Activated CD4-positive, alpha-beta memory T cell treated with anti-CD3 and anti-CD28 coated beads, Interleukin-2, amount 10 ng/mL, durations not matched to agents 7 days and 5 days (primary cell): ENCODE measurements around the gene KCNH2. TPM values are rescaled to one million over a fixed set of nuclear protein-coding genes. Genes with fewer than 3 reads are reported as not detected.
"Not testable (repeated sequence)": the region's sequence is repeated elsewhere in the genome, so short reads cannot be mapped to it uniquely, and the experiment has no call there.

Experiments used
- CTCF ChIA-PET: fragments of 350-600 bp; sonication (Branson Sonifier 250); formaldehyde crosslinking; loops from one replicate; lab custom pipeline; 2021; ENCODE audit warnings: antibody characterized with exemption, inconsistent platforms; lab: Charles Lee
- POLR2A ChIA-PET: fragments of 350-600 bp; sonication (Branson Sonifier 250); formaldehyde crosslinking; loops from one replicate; lab custom pipeline; 2021; ENCODE audit warnings: antibody characterized with exemption; lab: Charles Lee
- DNase-seq: peaks from one replicate; pipeline ENCODE4 v3.0.0-alpha.2; 2020
- H3K27ac Mint-ChIP-seq: one replicate; pipeline ENCODE4 v1.8.0; 2021; ENCODE audit warnings: mild to moderate bottlenecking, mixed read lengths
- H3K27me3 Mint-ChIP-seq: one replicate; pipeline ENCODE4 v1.8.0; 2021; ENCODE audit warnings: mixed read lengths
- H3K36me3 Mint-ChIP-seq: one replicate; pipeline ENCODE4 v1.8.0; 2021; ENCODE audit warnings: low read depth, mixed read lengths
- H3K4me1 Mint-ChIP-seq: one replicate; pipeline ENCODE4 v1.8.0; 2021; ENCODE audit warnings: mixed read lengths
- H3K4me3 Mint-ChIP-seq: one replicate; pipeline ENCODE4 v1.8.0; 2021; ENCODE audit warnings: mild to moderate bottlenecking, mixed read lengths
- H3K9me3 Mint-ChIP-seq: one replicate; pipeline ENCODE4 v1.8.0; 2021; ENCODE audit warnings: mixed read lengths
- total RNA-seq, 2 experiments: library from RNA; stranded (reverse); gene quantifications; one replicate each; pipeline ENCODE4 v1.2.3, GENCODE V29; 2021

The KCNH2 gene
- total RNA-seq = under 1 TPM; 0.15 to 0.38 TPM

DNA sequence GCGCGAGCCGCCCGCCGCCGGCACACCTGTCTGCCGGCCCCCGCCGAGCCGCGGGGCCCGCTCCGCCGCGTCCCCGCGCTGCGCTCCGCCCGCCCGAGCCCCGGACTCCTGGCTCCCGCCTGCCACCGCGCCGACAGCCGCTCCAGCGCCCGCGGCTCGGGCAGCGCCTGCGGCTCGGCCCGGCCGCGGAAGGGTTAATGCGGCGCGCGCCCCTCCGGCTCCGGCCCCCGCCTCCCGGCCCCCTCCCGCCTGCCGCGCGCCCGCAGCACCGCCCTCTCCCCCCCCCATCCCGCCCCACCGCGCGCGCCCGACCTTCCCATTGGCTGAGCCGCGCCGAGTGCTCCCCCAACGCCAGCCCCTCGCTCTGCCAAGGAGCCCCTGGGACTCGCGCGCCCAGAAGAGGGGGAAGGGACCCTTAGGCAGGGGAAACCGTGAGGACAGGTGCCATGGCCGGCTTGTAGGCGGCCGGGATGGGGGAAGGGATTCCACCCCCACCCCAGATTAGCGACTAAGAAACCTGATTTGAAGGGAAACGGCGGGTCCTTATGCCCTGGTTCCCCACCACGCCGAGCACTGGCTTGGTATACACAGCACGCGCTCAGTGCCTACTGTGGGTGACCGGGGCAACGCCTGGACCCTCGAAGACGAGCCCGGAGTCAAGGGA, at the start of gene KCNH2:
Gene KCNH2, minus strand, starts transcription at position 196 of the 664 bp plus-strand sequence. CDS start 408 bp downstream, outside the sequence.
- Mint-ChIP-seq H3K9me3 (no peaks in the 10 kb centered on the region), H3K4me1 (peaks cover 27% of the 10 kb centered on the region), H3K27ac (no peak within 1 kb of the TSS), H3K4me3 (peak within 1 kb of the TSS; percentile 53), H3K36me3 (peaks cover 2% of the 10 kb centered on the region), H3K27me3 (peaks cover 59% of the 10 kb centered on the region)
- ChIA-PET POLR2A (interaction anchor here (0.7 kb wide), 1 partner anchor 18 kb away, joined by 3 read pairs; no protein-coding TSS in a partner anchor), CTCF (interaction anchor here (1.3 to 1.4 kb wide), 2 partner anchors 31 to 134 kb away, joined by 4 to 6 read pairs; no protein-coding TSS in a partner anchor)
- DNase-seq = no peak

DNA sequence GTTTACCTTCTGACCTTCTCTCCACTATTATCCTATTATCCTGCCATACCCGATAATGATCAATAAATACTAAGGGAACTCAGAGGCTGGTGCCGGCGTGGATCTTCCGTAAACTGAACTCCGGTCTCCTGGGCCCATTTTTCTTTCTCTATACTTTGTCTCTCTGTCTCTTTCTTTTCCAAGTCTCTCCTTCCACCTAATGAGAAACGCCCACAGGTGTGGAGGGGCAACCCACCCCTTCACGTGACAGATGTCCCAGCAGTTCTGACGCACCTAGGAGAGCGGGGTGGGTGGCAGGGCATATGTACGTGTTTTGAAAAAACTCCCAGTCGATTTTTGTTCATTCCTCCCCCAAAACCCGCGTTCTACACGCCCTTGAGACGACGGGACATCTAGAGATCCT, 49.6 kb upstream of the KCNH2 start:
- not testable (repeated sequence) for DNase-seq, H3K27me3 Mint-ChIP-seq, H3K36me3 Mint-ChIP-seq, H3K9me3 Mint-ChIP-seq
- POLR2A ChIA-PET = interaction anchor here (1.3 to 2.0 kb wide), 11 partner anchors 11 to 61 kb away, joined by 3 to 50 read pairs (median 7); partner anchors contain the start of genes SLC4A2 and TMUB1
- CTCF ChIA-PET = interaction anchor here (0.9 to 2.1 kb wide), 22 partner anchors 9 to 129 kb away, joined by 3 to 38 read pairs (median 6); partner anchors contain the start of gene AGAP3
- Mint-ChIP-seq H3K4me3 (peak overlapping the region; percentile 95), H3K27ac (peak overlapping the region; percentile 85), H3K4me1 (peaks cover 31% of the 10 kb centered on the region)

GRCh38 chr7:151026771-151027727, 48.9 kb upstream of the KCNH2 start:
- H3K4me3 Mint-ChIP-seq = peak overlapping the region; percentile 95
- POLR2A ChIA-PET = interaction anchor here (1.5 to 2.0 kb wide), 10 partner anchors 10 to 57 kb away, joined by 4 to 50 read pairs (median 8); partner anchors contain the start of genes SLC4A2 and TMUB1
- H3K9me3 Mint-ChIP-seq = not testable (repeated sequence)

GRCh38 chr7:151025924-151026671, 48.0 kb upstream of the KCNH2 start:
- Mint-ChIP-seq H3K27ac (no peak overlapping the region), H3K4me1 (peaks cover 26% of the 10 kb centered on the region), H3K9me3 (no peaks in the 10 kb centered on the region), H3K4me3 (no peak overlapping the region), H3K36me3 (peaks cover 3% of the 10 kb centered on the region), H3K27me3 (peaks cover 6% of the 10 kb centered on the region)
- DNase-seq = no peak
- ChIA-PET CTCF (interaction anchor here (1.0 to 1.8 kb wide), 6 partner anchors 8 to 84 kb away, joined by 3 to 10 read pairs (median 4); no protein-coding TSS in a partner anchor), POLR2A (interaction anchor here (1.8 to 1.9 kb wide), 2 partner anchors 12 to 15 kb away, joined by 5 to 7 read pairs; no protein-coding TSS in a partner anchor)

More at GRCh38 chr7:151026771-151027727, 48.9 kb upstream of the KCNH2 start:
- CTCF ChIA-PET = interaction anchor here (1.0 to 2.1 kb wide), 13 partner anchors 8 to 129 kb away, joined by 3 to 38 read pairs (median 7); no protein-coding TSS in a partner anchor
- not testable (repeated sequence) for H3K27me3 Mint-ChIP-seq, DNase-seq, H3K36me3 Mint-ChIP-seq
- Mint-ChIP-seq H3K4me1 (peaks cover 31% of the 10 kb centered on the region), H3K27ac (peak overlapping the region; percentile 85)

DNA sequence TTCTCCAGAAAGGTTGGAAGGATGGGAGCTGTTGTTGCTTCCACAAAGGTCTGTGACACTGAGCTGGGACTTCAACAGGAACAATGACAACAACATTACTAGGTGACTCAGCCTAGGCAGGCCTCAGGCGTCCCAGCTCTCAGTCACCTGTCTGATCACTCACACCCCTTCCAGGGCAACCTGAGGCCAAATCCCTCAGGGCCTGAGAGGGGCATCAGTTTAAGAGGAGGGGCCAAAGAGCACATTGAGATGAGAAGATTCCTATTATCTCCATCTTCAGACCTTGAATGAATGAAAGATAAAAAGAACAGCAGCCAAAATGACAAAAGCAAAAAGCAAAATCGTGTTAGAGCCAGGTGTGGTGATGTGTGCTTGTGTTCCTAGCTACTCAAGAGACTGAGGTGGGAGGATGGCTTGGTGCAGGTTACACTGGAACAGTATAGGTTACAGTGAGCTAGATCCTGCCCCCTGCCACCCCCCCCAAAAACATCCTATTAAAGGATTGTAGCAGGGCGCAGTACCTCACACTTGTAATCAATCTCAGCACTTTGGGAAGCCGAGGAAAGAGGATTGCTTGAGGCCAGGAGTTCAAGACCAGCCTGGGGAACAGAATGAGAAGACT, 46.4 kb upstream of the KCNH2 start, which contains the start of gene ATG9B:
Gene ATG9B, minus strand, starts transcription at position 60 of the 622 bp plus-strand sequence. CDS start 71 bp downstream, outside the sequence.
- POLR2A ChIA-PET = no interaction called here
- CTCF ChIA-PET = interaction anchor here (1.4 kb wide), 1 partner anchor 11 kb away, joined by 3 read pairs; no protein-coding TSS in a partner anchor
- Mint-ChIP-seq H3K36me3 (peaks cover 3% of the 10 kb centered on the region), H3K4me1 (peaks cover 28% of the 10 kb centered on the region), H3K27ac (no peak within 1 kb of the TSS), H3K9me3 (no peaks in the 10 kb centered on the region), H3K4me3 (no peak within 1 kb of the TSS), H3K27me3 (peaks cover 21% of the 10 kb centered on the region)
- DNase-seq = no peak

DNA sequence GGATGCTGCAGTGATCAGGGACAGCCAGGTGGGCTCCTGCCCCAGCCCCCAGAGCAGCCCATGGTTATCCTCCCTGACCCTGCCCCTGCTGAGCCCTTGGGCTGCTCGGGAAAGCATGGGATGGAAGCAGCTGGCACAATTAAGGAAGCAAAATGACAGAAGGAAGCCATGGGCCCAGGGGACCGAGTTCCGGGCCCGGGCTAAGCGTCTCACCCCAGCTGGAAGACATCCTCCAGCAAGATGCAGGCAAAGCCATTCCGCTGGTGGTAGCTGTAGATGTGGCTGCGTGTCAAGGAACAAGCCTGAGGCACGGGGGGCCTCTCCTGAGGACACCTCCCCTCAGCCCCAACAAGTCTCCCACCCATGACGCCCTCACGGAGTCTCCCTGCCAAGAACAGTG, 45.1 kb upstream of the KCNH2 start:
- Mint-ChIP-seq H3K4me3 (no peak overlapping the region), H3K9me3 (no peaks in the 10 kb centered on the region), H3K36me3 (peaks cover 3% of the 10 kb centered on the region), H3K27me3 (peaks cover 31% of the 10 kb centered on the region), H3K27ac (no peak overlapping the region), H3K4me1 (peaks cover 30% of the 10 kb centered on the region)
- CTCF ChIA-PET = interaction anchor here (2.0 kb wide), 1 partner anchor 38 kb away, joined by 8 read pairs; no protein-coding TSS in a partner anchor
- DNase-seq = no peak
- POLR2A ChIA-PET = no interaction called here

DNA sequence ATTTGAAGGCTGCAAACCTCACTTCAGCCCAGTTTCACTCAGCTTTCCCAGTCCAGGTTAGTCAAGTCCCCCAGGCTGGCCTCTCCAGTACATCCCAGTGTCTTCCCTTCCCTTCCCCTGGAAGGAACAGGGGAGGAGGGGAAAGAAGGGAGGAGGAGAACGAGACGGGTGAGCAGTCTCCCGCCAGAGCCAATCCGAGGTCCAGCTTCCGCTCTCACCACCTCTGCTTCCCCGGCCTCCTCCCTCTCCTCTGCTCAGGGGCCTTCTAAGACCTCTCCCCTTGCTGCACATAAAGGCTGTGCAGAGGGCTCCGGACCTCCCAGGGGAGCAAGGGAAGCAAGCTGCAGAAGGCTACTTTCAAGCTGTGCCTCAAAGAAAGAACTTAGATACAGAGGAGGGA, 42.1 kb upstream of the KCNH2 start:
- peaks cover 6% of the 10 kb centered on the region for H3K36me3 Mint-ChIP-seq
- CTCF ChIA-PET = interaction anchor here (1.1 to 5.7 kb wide), 4 partner anchors 11 to 112 kb away, joined by 3 to 57 read pairs (median 7); no protein-coding TSS in a partner anchor
- H3K9me3 Mint-ChIP-seq = no peaks in the 10 kb centered on the region
- H3K4me1 Mint-ChIP-seq = peaks cover 41% of the 10 kb centered on the region
- DNase-seq = no peak
- H3K27ac Mint-ChIP-seq = no peak overlapping the region
- H3K27me3 Mint-ChIP-seq = peaks cover 32% of the 10 kb centered on the region
- no peak overlapping the region for H3K4me3 Mint-ChIP-seq
- POLR2A ChIA-PET = interaction anchor here (3.4 to 7.7 kb wide), 2 partner anchors 8 to 11 kb away, joined by 34 to 50 read pairs; partner anchors contain the start of gene ABCB8

GRCh38 chr7:151019130-151019447, 41.0 kb upstream of the KCNH2 start:
- Mint-ChIP-seq H3K4me3 (peak overlapping the region; percentile 18), H3K9me3 (no peaks in the 10 kb centered on the region), H3K36me3 (peaks cover 14% of the 10 kb centered on the region), H3K4me1 (peaks cover 52% of the 10 kb centered on the region), H3K27me3 (peaks cover 32% of the 10 kb centered on the region), H3K27ac (no peak overlapping the region)
- CTCF ChIA-PET = interaction anchor here (0.9 to 5.7 kb wide), 28 partner anchors 9 to 517 kb away, joined by 3 to 57 read pairs (median 4); partner anchors contain the start of genes ABCB8 and SLC4A2
- POLR2A ChIA-PET = interaction anchor here (0.6 to 7.7 kb wide), 8 partner anchors 9 to 263 kb away, joined by 3 to 50 read pairs (median 4); partner anchors contain the start of gene ABCB8
- DNase-seq = no peak

DNA sequence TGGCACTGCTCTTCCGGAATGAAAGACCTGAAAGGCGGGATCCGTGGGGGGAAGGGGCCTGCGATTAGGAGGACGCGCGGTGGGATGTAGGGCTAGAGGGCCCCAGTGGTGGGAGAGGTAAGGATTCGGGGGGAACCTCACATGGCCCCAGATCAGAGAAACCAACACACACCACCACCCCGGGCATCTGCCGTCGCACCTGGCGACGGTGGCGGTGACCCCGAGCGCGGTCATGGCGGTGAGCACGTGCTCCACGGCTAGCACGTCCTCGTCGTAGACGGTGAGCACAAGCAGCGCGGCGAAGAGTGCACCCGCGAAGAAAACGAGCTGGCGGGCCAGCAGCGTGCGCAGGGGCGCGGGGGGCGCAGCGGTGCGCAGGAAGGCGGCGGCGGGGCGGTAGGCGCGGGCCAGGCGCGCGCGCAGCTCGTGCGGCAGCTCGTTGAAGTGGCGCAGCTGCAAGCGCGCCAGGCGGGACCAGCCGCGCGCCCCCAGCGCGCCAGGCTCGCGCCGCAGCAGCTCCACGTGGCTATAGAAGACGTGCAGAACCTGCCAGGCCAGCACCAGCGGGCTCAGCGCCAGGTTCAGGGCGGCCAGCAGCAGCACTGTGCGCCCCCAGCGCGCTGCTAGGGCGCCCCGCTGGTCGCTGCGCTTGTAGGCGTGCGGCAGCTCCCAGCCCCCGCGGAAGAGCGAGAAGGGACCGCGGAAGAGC, 40.5 kb upstream of the KCNH2 start:
- peaks cover 14% of the 10 kb centered on the region for H3K36me3 Mint-ChIP-seq
- ChIA-PET CTCF (interaction anchor here (0.6 to 5.7 kb wide), 39 partner anchors 8 to 516 kb away, joined by 3 to 57 read pairs (median 4); partner anchors contain the start of genes ABCB8, FASTK, NOS3 and SLC4A2), POLR2A (interaction anchor here (0.6 to 7.7 kb wide), 10 partner anchors 9 to 570 kb away, joined by 3 to 50 read pairs (median 4); partner anchors contain the start of gene ABCB8)
- H3K9me3 Mint-ChIP-seq = no peaks in the 10 kb centered on the region
- no peak overlapping the region for H3K27ac Mint-ChIP-seq
- H3K4me1 Mint-ChIP-seq = peaks cover 58% of the 10 kb centered on the region
- H3K4me3 Mint-ChIP-seq = peak overlapping the region; percentile 66
- peaks cover 32% of the 10 kb centered on the region for H3K27me3 Mint-ChIP-seq
- DNase-seq = peak; percentile 38

DNA sequence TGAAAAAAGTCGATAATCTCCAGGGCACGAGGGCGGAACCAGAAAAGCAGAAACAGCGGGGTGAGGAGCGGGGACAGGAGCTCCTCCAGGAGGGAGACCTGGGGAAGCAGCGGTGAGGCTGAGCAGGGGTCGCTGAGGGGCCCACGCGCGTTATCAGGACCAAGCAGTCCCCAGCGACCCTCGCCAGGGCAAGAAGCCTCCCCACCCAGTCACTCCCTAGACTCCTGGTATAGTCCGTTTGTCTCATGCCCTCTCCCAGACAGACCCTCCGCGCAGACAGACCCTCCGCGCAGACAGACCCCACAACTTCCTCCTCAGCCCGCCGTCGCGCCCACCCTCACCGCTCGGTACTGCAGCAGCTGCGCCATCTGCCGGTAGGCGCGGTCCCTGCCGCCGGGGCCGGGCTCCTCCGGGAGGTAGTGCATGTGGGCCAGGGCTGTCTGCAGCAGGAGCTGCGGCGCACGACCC, 39.9 kb upstream of the KCNH2 start:
- H3K4me1 Mint-ChIP-seq = peaks cover 61% of the 10 kb centered on the region
- POLR2A ChIA-PET = interaction anchor here (0.6 to 7.7 kb wide), 10 partner anchors 8 to 569 kb away, joined by 3 to 50 read pairs (median 4); partner anchors contain the start of gene ABCB8

More for the DNA sequence above, 39.9 kb upstream of the KCNH2 start:
- H3K36me3 Mint-ChIP-seq = peaks cover 14% of the 10 kb centered on the region
- DNase-seq = peak; percentile 82
- H3K27me3 Mint-ChIP-seq = peaks cover 32% of the 10 kb centered on the region
- CTCF ChIA-PET = interaction anchor here (0.6 to 5.7 kb wide), 39 partner anchors 8 to 516 kb away, joined by 3 to 57 read pairs (median 4); partner anchors contain the start of genes ABCB8, FASTK, NOS3 and SLC4A2
- H3K27ac Mint-ChIP-seq = no peak overlapping the region
- no peaks in the 10 kb centered on the region for H3K9me3 Mint-ChIP-seq
- H3K4me3 Mint-ChIP-seq = peak overlapping the region; percentile 66
